Activated CD4-positive, alpha-beta T cell treated with anti-CD3 and anti-CD28 coated beads, Interleukin-2, amount 50 U/mL, for 16 hours (primary cell): ENCODE results near the gene MUCL3.
"Not testable (repeated sequence)": the region's sequence is repeated elsewhere in the genome, so short reads cannot be mapped to it uniquely, and the experiment has no call there.

ENCODE experiments used
- DNase-seq: peaks from one replicate; pipeline ENCODE4 v3.0.0-alpha.2; 2020

MUCL3 gene, protein sequence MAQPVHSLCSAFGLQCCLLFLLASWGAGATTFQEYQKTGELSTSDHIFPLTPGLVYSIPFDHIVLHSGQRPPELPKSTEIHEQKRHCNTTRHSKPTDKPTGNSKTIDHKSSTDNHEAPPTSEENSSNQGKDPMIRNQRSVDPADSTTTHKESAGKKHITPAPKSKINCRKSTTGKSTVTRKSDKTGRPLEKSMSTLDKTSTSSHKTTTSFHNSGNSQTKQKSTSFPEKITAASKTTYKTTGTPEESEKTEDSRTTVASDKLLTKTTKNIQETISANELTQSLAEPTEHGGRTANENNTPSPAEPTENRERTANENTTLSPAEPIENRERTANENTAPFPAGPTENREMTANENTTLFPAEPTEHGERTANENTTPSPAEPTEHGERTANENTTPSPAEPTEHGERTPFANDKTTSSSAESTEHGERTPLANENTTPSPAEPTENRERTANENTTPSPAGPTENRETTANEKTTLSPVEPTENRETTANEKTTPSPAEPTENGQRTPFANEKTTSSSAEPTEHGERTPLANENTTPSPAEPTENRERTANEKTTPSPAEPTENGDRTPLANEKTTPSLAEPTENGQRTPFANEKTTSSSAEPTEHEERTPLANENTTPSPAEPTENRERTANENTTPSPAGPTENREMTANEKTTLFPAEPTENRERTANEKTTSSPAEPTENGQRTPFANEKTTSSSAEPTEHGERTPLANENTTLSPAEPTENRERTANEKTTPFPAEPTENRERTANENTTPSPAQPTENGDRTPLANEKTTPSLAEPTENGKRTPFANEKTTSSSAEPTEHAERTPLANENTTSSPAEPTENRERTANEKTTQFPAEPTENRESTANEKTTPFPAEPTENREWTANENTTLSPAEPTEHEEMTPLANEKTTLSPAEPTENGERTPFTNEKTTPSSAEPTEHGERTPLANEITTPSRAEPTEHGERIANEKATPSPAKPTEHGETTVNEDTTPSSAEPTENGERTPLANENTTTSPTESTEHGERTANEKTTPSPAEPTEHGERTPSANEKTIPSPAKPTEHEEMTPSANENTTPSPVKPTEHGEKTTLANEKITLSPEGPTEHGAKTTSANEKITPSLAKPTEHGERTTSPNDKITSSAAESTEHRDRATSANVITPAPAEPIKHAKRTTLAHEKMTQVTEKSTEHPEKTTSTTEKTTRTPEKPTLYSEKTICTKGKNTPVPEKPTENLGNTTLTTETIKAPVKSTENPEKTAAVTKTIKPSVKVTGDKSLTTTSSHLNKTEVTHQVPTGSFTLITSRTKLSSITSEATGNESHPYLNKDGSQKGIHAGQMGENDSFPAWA (N-terminal part only)

GRCh38 chr6:30940361-30940986 lies at the start of gene MUCL3:
Gene MUCL3, plus strand, starts transcription at chr6:30940973. Its CDS starts 27 bp downstream, at chr6:30941000.
- no peak for DNase-seq

GRCh38 chr6:30891450-30891723 lies 49.4 kb upstream of the MUCL3 start:
- no peak for DNase-seq

GRCh38 chr6:30891816-30892538 lies 48.8 kb upstream of the MUCL3 start:
- no peak for DNase-seq

GRCh38 chr6:30893001-30893591 lies 47.7 kb upstream of the MUCL3 start:
- DNase-seq, result no peak

DNA sequence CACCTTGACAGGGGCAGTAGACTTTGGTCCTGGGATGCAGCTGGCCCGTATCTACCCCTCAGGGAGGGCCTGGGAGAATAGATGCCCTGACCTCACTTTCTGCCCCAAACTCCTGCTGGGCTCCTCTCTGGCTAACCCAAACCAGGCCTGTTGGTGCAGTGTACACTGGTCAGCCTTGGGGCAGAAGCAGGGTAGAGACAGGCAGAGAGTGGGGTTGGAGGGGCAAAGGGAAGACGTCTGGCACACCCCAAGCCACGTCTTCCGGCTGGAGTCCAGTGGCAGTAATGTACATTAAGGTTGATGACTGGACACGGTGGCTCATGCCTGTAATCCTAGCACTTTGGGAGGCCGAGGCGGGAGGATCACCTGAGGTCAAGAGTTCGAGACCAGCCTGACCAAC lies 47.1 kb upstream of the MUCL3 start:
- DNase-seq, result no peak

DNA sequence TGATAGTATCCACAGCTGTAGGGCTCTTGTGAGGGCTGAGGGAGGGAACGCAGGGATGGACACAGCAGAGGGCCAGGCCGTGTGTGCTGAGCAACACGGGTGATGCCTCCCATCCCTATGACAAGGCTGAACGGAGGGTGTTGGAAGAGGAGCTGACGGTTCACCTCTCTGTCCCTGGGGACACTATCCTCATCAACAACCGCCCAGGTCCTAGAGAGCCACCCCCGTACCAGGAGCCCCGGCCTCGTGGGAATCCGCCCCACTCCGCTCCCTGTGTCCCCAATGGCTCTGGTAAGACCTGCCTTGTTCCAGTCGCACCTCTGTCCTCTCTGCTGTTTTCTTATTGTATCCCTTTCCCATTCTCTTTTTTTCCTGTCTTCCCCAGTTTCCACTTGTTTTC lies 46.4 kb upstream of the MUCL3 start:
- no peak for DNase-seq

DNA sequence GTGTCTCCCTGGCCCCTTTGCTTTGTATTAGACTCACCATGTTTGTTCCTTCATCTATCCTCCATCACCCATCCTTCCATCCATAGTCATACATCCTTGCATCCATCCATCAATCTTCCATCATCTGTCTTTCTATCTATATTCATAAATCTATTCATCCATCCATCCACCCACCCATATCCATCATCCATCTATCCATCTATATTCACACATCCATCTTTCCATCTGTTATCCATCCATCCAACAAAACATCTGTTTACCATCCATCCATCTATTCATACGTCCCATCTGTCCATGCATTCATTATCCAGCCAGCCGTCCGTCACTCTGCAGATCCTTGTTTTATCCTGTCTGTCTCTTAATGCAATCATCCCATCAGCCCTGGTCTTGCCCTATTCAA lies 45.8 kb upstream of the MUCL3 start:
- no peak for DNase-seq

GRCh38 chr6:30895343-30895742 lies 45.4 kb upstream of the MUCL3 start:
- no peak for DNase-seq

GRCh38 chr6:30896541-30896940 lies 44.2 kb upstream of the MUCL3 start:
- DNase-seq, result no peak

DNA sequence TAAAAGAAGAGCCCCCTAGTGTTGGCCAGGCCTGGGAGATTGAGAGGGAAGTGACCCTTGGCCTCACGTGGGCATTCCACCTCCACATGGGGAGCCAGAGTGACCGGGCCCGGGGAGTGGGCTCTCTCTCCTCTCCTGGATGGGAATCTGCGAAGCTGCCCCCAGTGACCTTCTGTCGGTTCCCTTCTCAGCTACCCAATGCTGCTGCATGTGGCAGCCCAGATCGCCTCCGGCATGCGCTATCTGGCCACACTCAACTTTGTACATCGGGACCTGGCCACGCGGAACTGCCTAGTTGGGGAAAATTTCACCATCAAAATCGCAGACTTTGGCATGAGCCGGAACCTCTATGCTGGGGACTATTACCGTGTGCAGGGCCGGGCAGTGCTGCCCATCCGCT lies 42.9 kb upstream of the MUCL3 start:
- no peak for DNase-seq

- DNase-seq, result no peak
Measured at GRCh38 chr6:30898750-30899360, 41.9 kb upstream of the MUCL3 start.

DNA sequence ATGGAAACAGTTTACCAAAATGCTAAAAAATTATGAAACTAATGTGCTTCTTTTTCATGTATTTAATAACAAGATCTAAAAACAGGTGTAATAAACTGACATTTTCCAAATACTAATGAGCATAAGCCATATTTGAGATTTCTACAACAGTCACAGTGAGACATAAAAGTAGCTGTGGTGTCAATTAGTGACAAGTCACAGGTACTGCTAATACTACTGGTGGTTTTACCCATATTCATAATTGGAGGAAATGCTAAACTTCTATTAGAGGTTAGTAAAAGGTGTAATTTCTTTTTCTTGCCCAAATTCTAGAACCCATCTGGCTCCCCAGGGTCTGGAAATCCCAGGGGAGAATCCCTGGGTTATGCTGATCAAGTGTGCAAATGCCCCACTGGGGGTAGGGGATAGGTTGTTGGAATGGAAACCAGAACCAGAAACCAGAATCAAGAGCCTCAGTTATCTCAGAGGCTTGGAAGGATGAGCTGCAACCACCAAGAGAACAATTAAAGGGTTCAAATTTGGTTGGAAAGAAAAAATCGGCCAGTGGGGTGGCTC lies 39.8 kb upstream of the MUCL3 start:
- no peak for DNase-seq

GRCh38 chr6:30901436-30901835 lies 39.3 kb upstream of the MUCL3 start:
- DNase-seq, result no peak

GRCh38 chr6:30902196-30902595 lies 38.6 kb upstream of the MUCL3 start:
- DNase-seq, result not testable (repeated sequence)

DNA sequence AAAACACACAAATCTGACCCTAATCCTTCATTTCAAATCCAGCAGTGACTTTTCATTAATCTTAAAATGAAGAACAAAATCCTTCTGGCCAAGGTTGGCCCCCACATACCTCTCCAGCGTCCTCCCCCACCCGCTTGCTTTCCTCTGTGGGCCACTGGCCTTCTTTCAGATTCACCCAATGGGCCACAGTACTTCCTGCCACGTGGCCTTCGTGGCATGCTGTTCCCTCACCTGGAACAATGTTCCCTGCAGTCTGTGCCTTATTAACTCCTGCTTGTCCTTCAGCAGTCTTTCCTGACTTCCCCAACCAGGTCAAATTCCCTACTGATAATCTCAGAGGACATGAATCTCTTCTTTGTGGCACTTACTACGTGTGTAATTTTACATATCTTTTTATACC lies 38.1 kb upstream of the MUCL3 start:
- DNase-seq, result no peak

GRCh38 chr6:30903236-30903635 lies 37.5 kb upstream of the MUCL3 start:
- DNase-seq, result no peak

DNA sequence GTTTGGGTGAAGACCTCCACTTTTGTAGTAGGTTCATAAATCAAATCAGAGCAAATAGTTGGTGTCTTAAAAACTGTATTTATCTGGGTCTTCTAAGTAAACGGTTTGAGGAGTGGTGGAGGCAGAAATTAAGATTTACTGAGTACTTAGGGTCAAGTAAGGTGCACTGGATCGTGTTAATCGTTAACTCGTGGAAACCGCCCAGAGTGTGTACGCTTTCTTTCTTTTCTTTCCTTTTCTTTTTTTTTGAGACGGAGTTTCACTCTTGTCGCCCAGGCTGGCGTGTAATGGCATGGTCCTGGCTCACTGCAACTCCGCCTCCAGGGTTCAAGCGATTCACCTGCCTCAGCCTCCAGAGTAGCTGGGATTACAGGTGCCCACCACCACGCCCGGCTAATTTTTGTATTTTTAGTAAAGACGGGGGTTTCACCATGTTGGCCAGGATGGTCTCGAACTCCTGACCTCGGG lies 33.4 kb upstream of the MUCL3 start:
- not testable (repeated sequence) for DNase-seq

DNA sequence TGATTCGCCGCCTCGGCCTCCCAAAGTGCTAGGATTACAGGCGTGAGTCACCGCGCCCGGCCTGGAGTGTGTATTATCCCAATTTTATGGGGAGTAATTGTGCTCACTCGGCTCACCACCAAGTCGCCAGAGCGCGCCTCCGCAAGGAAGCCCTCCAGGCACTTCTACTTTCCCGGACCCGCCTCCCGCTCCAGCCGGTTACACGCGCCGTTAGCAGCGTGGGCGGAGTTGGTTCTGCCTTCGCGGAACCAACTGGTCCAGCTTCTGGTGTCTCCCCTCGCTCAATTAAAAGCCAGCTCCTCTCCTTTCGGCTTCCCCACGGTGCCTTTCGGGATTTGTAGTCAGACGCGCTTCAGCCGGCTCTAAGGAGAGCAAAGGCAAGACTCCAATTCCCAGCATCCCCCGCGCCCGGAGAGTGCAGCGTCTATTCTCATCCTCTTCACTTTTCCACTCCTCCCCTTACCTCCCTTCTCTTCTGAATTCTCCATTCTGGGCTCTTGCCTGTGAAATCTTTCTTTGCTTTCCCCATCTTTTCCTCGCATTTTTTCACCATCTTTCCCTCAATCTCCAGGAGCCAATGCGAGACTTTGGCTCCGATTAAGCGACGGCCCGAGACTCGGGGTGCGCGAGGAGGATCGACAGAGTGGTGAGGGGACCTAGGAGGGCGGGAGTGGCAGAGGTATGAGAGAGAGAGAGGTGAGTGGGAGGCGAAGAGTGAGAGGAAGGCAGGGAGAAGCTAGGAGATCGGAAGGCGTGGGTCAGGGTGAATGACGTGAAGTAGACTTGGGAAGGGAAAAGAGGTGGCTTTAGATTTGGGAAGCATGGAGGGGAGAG lies 32.8 kb upstream of the MUCL3 start, which contains the start of gene GTF2H4:
GTF2H4 (plus strand) TSS at position 450 of the 834 bp plus-strand sequence.
- peak; percentile 98 for DNase-seq

DNA sequence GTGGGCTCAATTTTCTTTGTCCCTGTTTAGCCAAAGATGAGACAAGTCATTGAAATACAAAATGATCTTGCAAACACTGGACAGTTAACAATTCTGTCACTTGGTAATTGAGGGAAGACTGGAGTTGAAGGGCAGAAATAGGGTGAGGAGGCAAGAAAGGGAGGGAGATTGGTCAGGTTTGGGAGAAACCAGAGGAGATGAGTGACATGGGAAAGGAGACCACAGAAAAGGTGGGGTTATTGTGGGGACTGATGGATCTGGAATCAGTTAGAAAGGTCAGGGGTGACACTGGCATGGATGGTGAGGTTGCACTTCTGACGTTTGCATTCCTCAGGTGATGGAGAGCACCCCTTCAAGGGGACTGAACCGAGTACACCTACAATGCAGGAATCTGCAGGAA lies 32.1 kb upstream of the MUCL3 start:
- DNase-seq, result no peak

- DNase-seq, result not testable (repeated sequence)
Measured at GRCh38 chr6:30910473-30910872, 30.3 kb upstream of the MUCL3 start.
